ENCODE measurements around the gene LRRC1. TPM values are rescaled to one million over a fixed set of nuclear protein-coding genes. Genes with fewer than 3 reads are reported as not detected.

LRRC1 gene
- total and polyA plus RNA-seq, 2 of the 8 experiments (the other 6 are each of a cell fraction or from before 2014, with no cell fraction given): 6.7 to 15.9 TPM

DNA sequence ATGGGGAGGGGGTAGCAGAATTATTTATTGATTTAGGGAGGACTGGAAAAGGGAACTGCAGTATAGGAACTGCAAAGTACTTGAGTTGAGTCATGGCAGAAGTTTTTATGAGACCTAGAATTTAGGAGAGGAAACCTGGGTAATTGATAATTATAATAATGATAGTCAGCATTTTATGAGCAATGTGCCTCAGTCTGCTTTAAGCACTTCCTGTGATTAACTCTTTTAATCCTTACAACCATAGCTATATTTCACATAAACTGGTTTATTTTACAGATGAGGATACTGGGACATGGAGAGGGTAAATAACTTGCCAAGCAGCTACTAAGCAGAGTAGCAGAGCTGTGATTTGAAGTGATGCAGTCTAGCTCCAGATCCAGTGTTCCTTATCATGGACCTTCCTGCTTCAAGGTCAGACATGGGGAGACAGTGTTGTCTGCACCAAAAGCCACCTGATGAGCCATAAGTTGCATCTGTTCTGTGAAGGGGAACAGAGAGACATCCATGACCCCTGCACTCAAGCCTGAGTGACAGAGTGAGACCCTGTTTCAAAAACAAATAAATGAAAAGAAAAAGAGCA, 13.6 kb downstream of the LRRC1 start (continued):
- TF ChIP-seq USF2 (IDR thresholded peaks at IDR 0.05; ENCODE audit: low read length) (no peak), TAF7 (optimal IDR thresholded peaks at IDR 0.05; ENCODE audit: borderline replicate concordance, low read depth, low read length) (no peak), ASH2L (IDR thresholded peaks at IDR 0.05; ENCODE audit: low read length) (no peak)
